ENCODE measurements around the gene USP17L20. TPM values are rescaled to one million over a fixed set of nuclear protein-coding genes. Genes with fewer than 3 reads are reported as not detected.
"Not testable (repeated sequence)": the region's sequence is repeated elsewhere in the genome, so short reads cannot be mapped to it uniquely, and the experiment has no call there.

Gene USP17L20
- total RNA-seq, result not detected
- not detected for polyA plus RNA-seq
- long read RNA-seq, donor 1, result 0 reads
- long read RNA-seq, donor 2, result 0 reads

- ATAC-seq; intact Hi-C loops (cut with DNase I); H3K4me1 ChIP-seq; H3K36me3 ChIP-seq (ENCODE audit: insufficient read depth in 1 of 2, low read depth in 1 of 2); H3K4me3 ChIP-seq; DNase-seq; H3K27ac ChIP-seq; H3K27me3 ChIP-seq (ENCODE audit: insufficient read depth in 3 of 3, low read length in 2 of 3); H3K9me3 ChIP-seq: not testable (repeated sequence)
- WGBS, 3 donors, result no CpG with 5 or more reads among the region's 15 CpGs
Measured at GRCh38 chr4:9257824-9258223, at the start of gene USP17L20. USP17L20 (plus strand) TSS chr4:9258124; CDS start chr4:9258124, 0 bp downstream.

DNA sequence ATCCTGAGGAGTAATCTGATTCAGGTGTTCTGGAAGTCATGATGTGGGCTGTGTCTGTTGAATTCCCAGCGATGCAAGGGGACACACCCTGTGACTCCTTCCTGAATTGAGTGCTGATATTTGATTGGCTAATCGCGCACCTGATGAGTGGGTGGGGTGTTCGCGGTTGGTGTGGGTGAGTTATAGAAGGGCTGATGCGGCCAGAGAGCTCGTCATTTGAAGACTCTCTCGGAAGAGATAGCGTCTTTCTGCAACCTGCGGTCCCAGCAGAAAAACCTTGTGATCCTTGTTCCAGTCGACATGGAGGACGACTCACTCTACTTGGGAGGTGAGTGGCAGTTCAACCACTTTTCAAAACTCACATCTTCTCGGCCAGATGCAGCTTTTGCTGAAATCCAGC lies 47.6 kb upstream of the USP17L20 start, which contains the start of gene USP17L10:
Gene USP17L10, plus strand, starts transcription at position 301 of the 400 bp plus-strand sequence. Its CDS starts 0 bp downstream, at position 301.
- H3K36me3 ChIP-seq (ENCODE audit: insufficient read depth in 1 of 2, low read depth in 1 of 2); H3K9me3 ChIP-seq; H3K4me1 ChIP-seq; intact Hi-C loops (cut with DNase I); ATAC-seq; H3K27me3 ChIP-seq (ENCODE audit: insufficient read depth in 3 of 3, low read length in 2 of 3); DNase-seq; H3K4me3 ChIP-seq; H3K27ac ChIP-seq: not testable (repeated sequence)
- 94% methylated on average over 12 of the region's 13 CpGs; no CpG with 5 or more reads in 2 of the 3 donors for WGBS, 3 donors

- H3K27me3 ChIP-seq (ENCODE audit: insufficient read depth in 3 of 3, low read length in 2 of 3); H3K4me3 ChIP-seq; H3K4me1 ChIP-seq; H3K36me3 ChIP-seq (ENCODE audit: insufficient read depth in 1 of 2, low read depth in 1 of 2); ATAC-seq; intact Hi-C loops (cut with DNase I); H3K9me3 ChIP-seq; H3K27ac ChIP-seq: not testable (repeated sequence)
- 72 to 83% (median 77%) methylated on average over 8 to 11 of the region's 14 CpGs for WGBS, 3 donors
- DNase-seq, result peak in 1 of 2 donors; percentile 4
Measured at GRCh38 chr4:9214701-9215100, 43.2 kb upstream of the USP17L20 start.

- H3K9me3 ChIP-seq; H3K4me1 ChIP-seq; H3K4me3 ChIP-seq; H3K27me3 ChIP-seq (ENCODE audit: insufficient read depth in 3 of 3, low read length in 2 of 3); DNase-seq; H3K27ac ChIP-seq; ATAC-seq; intact Hi-C loops (cut with DNase I); H3K36me3 ChIP-seq (ENCODE audit: insufficient read depth in 1 of 2, low read depth in 1 of 2): not testable (repeated sequence)
- WGBS, 3 donors, result 96% methylated on average over 10 of the region's 14 CpGs; no CpG with 5 or more reads in 2 of the 3 donors
Measured at GRCh38 chr4:9215105-9215504, 42.8 kb upstream of the USP17L20 start, which contains the start of gene USP17L11. USP17L11 (plus strand) TSS chr4:9215405; CDS start chr4:9215405, 0 bp downstream.

- H3K9me3 ChIP-seq; H3K4me3 ChIP-seq; H3K27me3 ChIP-seq (ENCODE audit: insufficient read depth in 3 of 3, low read length in 2 of 3); H3K27ac ChIP-seq; H3K36me3 ChIP-seq (ENCODE audit: insufficient read depth in 1 of 2, low read depth in 1 of 2); DNase-seq; ATAC-seq; intact Hi-C loops (cut with DNase I); H3K4me1 ChIP-seq: not testable (repeated sequence)
- no CpG with 5 or more reads among the region's 13 CpGs for whole genome bisulfite sequencing, 3 donors
Measured at GRCh38 chr4:9219852-9220251, 38.1 kb upstream of the USP17L20 start, which contains the start of gene USP17L12. USP17L12 (plus strand) TSS chr4:9220152; CDS start chr4:9220152, 0 bp downstream.

- intact Hi-C loops (cut with DNase I); H3K9me3 ChIP-seq; ATAC-seq; H3K36me3 ChIP-seq (ENCODE audit: insufficient read depth in 1 of 2, low read depth in 1 of 2); H3K4me1 ChIP-seq; H3K27ac ChIP-seq; H3K4me3 ChIP-seq; H3K27me3 ChIP-seq (ENCODE audit: insufficient read depth in 3 of 3, low read length in 2 of 3); DNase-seq: not testable (repeated sequence)
- no CpG with 5 or more reads among the region's 14 CpGs for WGBS, 3 donors
Measured at GRCh38 chr4:9224596-9224995, 33.3 kb upstream of the USP17L20 start, which contains the start of gene USP17L13. USP17L13 (plus strand) TSS chr4:9224896; CDS start chr4:9224896, 0 bp downstream.

- H3K9me3 ChIP-seq; intact Hi-C loops (cut with DNase I); ATAC-seq; H3K27ac ChIP-seq; H3K4me1 ChIP-seq; H3K4me3 ChIP-seq; H3K27me3 ChIP-seq (ENCODE audit: insufficient read depth in 3 of 3, low read length in 2 of 3); H3K36me3 ChIP-seq (ENCODE audit: insufficient read depth in 1 of 2, low read depth in 1 of 2): not testable (repeated sequence)
- 85 to 90% (median 87%) methylated on average over 5 to 6 of the region's 8 CpGs for WGBS, 3 donors
- peak in 1 of 2 donors; percentile 19 for DNase-seq
Measured at GRCh38 chr4:9230249-9230648, 27.7 kb upstream of the USP17L20 start.

DNA sequence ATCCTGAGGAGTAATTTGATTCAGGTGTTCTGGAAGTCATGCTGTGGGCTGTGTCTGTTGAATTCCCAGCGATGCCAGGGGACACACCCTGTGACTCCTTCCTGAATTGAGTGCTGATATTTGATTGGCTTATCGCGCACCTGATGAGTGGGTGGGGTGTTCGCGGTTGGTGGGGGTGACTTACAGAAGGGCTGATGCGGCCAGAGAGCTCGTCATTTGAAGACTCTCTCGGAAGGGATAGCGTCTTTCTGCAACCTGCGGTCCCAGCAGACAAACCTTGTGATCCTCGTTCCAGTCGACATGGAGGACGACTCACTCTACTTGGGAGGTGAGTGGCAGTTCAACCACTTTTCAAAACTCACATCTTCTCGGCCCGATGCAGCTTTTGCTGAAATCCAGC lies 23.8 kb upstream of the USP17L20 start, which contains the start of gene USP17L15:
Gene USP17L15, plus strand, starts transcription at position 301 of the 400 bp plus-strand sequence. Its CDS starts 0 bp downstream, at position 301.
- H3K9me3 ChIP-seq; H3K27me3 ChIP-seq (ENCODE audit: insufficient read depth in 3 of 3, low read length in 2 of 3); H3K4me1 ChIP-seq; DNase-seq; H3K27ac ChIP-seq; intact Hi-C loops (cut with DNase I); H3K36me3 ChIP-seq (ENCODE audit: insufficient read depth in 1 of 2, low read depth in 1 of 2); H3K4me3 ChIP-seq; ATAC-seq: not testable (repeated sequence)
- no CpG with 5 or more reads among the region's 15 CpGs for WGBS, 3 donors

- ATAC-seq; H3K36me3 ChIP-seq (ENCODE audit: insufficient read depth in 1 of 2, low read depth in 1 of 2); H3K27me3 ChIP-seq (ENCODE audit: insufficient read depth in 3 of 3, low read length in 2 of 3); H3K4me3 ChIP-seq; intact Hi-C loops (cut with DNase I); H3K9me3 ChIP-seq; H3K4me1 ChIP-seq; H3K27ac ChIP-seq: not testable (repeated sequence)
- WGBS, 3 donors, result 68 to 85% (median 78%) methylated on average over 9 to 11 of the region's 12 CpGs
- DNase-seq, result peak in 1 of 2 donors; percentile 20
Measured at GRCh38 chr4:9238461-9238860, 19.5 kb upstream of the USP17L20 start.

- H3K27ac ChIP-seq; DNase-seq; ATAC-seq; intact Hi-C loops (cut with DNase I); H3K4me1 ChIP-seq; H3K27me3 ChIP-seq (ENCODE audit: insufficient read depth in 3 of 3, low read length in 2 of 3); H3K36me3 ChIP-seq (ENCODE audit: insufficient read depth in 1 of 2, low read depth in 1 of 2); H3K9me3 ChIP-seq; H3K4me3 ChIP-seq: not testable (repeated sequence)
- 86 to 94% (median 87%) methylated on average over 5 of the region's 14 CpGs for WGBS, 3 donors
Measured at GRCh38 chr4:9243579-9243978, 14.3 kb upstream of the USP17L20 start, which contains the start of gene USP17L17. USP17L17 (plus strand) TSS chr4:9243879; CDS start chr4:9243879, 0 bp downstream.

GRCh38 chr4:9247953-9248680 lies 9.8 kb upstream of the USP17L20 start, which contains the start of gene USP17L18:
USP17L18 (plus strand) TSS chr4:9248630; CDS start chr4:9248630, 0 bp downstream.
- H3K4me3 ChIP-seq; ATAC-seq; H3K27ac ChIP-seq; H3K9me3 ChIP-seq; H3K36me3 ChIP-seq (ENCODE audit: insufficient read depth in 1 of 2, low read depth in 1 of 2); H3K27me3 ChIP-seq (ENCODE audit: insufficient read depth in 3 of 3, low read length in 2 of 3); H3K4me1 ChIP-seq; intact Hi-C loops (cut with DNase I): not testable (repeated sequence)
- DNase-seq, result peak in 1 of 2 donors; percentile 27
- WGBS, 3 donors, result 75 to 92% (median 90%) methylated on average over 14 to 21 of the region's 26 CpGs
